Measurements from ENCODE around the gene CLASRP. TPM values are rescaled to one million over a fixed set of nuclear protein-coding genes. Genes with fewer than 3 reads are reported as not detected.
A peak's percentile ranks its signal among the peaks of the same experiment; 100 is the strongest.

CLASRP gene
- total RNA-seq, 1 donor from 2014 or later: 111 TPM

- no peak for DNase-seq (ENCODE audit: extremely low spot score, unreplicated experiment)
- Mint-ChIP-seq H3K4me1 (ENCODE audit: unreplicated experiment) (peaks cover 46% of the 10 kb centered on the region), H3K9me3 (no peaks in the 10 kb centered on the region), H3K36me3 (no peaks in the 10 kb centered on the region), H3K27ac (peak overlapping the region; percentile 50), H3K27me3 (no peaks in the 10 kb centered on the region), H3K4me3 (no peak overlapping the region)
- no peak for TF ChIP-seq CTCF (conservative IDR thresholded peaks at IDR 0.05)
These were observed 80.7 kb downstream of the CLASRP start for GRCh38 chr19:45119582-45119981.

Other genes with a start within 250 kb of the CLASRP start
- gene BCAM, start 229.9 kb upstream of the CLASRP start, total RNA-seq (ENCODE audit: low replicate concordance): 105 and 124 TPM in 2 replicates
- gene NECTIN2, start 192.7 kb upstream of the CLASRP start, total RNA-seq (ENCODE audit: low replicate concordance): 123 and 203 TPM in 2 replicates
- gene TOMM40, start 147.8 kb upstream of the CLASRP start, total RNA-seq (ENCODE audit: low replicate concordance): 75.1 and 77.8 TPM in 2 replicates
- 168 and 209 TPM in 2 replicates for gene APOE, start 133.2 kb upstream of the CLASRP start, total RNA-seq (ENCODE audit: low replicate concordance)
- 76.3 and 145 TPM in 2 replicates for gene APOC1, start 124.4 kb upstream of the CLASRP start, total RNA-seq (ENCODE audit: low replicate concordance)
- gene APOC4, start 96.8 kb upstream of the CLASRP start, total RNA-seq (ENCODE audit: low replicate concordance): not detected in 2 replicates
- gene APOC2, start 93.0 kb upstream of the CLASRP start, total RNA-seq (ENCODE audit: low replicate concordance): 0.98 TPM in 1 of 2 replicates, not detected in the other
- gene CLPTM1, start 83.7 kb upstream of the CLASRP start, total RNA-seq (ENCODE audit: low replicate concordance): 102 and 104 TPM in 2 replicates
- 6.9 and 8.4 TPM in 2 replicates for gene RELB, start 37.6 kb upstream of the CLASRP start, total RNA-seq (ENCODE audit: low replicate concordance)
- gene ZNF296, start 37.4 kb downstream of the CLASRP start, total RNA-seq (ENCODE audit: low replicate concordance): 2.2 and 3.7 TPM in 2 replicates
- 32.2 and 35.6 TPM in 2 replicates for gene GEMIN7, start 40.2 kb downstream of the CLASRP start, total RNA-seq (ENCODE audit: low replicate concordance)
- 44.7 and 63.7 TPM in 2 replicates for gene PPP1R37, start 54.1 kb downstream of the CLASRP start, total RNA-seq (ENCODE audit: low replicate concordance)
- gene NKPD1, start 121.9 kb downstream of the CLASRP start, total RNA-seq (ENCODE audit: low replicate concordance): 0.56 and 1.3 TPM in 2 replicates
- gene TRAPPC6A, start 139.2 kb downstream of the CLASRP start, total RNA-seq (ENCODE audit: low replicate concordance): 36.7 and 41.3 TPM in 2 replicates
- gene BLOC1S3, start 139.7 kb downstream of the CLASRP start, total RNA-seq (ENCODE audit: low replicate concordance): 9.2 and 10.2 TPM in 2 replicates
- gene EXOC3L2, start 206.4 kb downstream of the CLASRP start, total RNA-seq (ENCODE audit: low replicate concordance): 0.60 TPM in 1 of 2 replicates, not detected in the other
- gene MARK4, start 212.2 kb downstream of the CLASRP start, total RNA-seq (ENCODE audit: low replicate concordance): 38.8 and 47.3 TPM in 2 replicates